HG02981 (cell line): ENCODE measurements around the gene REPS1.
"Not testable (repeated sequence)": the region's sequence is repeated elsewhere in the genome, so short reads cannot be mapped to it uniquely, and the experiment has no call there.

ENCODE experiments used
- ATAC-seq: cut with Tn5 transposase; IDR thresholded peaks from one replicate; pipeline ENCODE4 v1.9.1; 2021; ENCODE audit warnings: mild to moderate bottlenecking, moderate library complexity; ENCODE audit not compliant: unreplicated experiment

Gene REPS1, protein sequence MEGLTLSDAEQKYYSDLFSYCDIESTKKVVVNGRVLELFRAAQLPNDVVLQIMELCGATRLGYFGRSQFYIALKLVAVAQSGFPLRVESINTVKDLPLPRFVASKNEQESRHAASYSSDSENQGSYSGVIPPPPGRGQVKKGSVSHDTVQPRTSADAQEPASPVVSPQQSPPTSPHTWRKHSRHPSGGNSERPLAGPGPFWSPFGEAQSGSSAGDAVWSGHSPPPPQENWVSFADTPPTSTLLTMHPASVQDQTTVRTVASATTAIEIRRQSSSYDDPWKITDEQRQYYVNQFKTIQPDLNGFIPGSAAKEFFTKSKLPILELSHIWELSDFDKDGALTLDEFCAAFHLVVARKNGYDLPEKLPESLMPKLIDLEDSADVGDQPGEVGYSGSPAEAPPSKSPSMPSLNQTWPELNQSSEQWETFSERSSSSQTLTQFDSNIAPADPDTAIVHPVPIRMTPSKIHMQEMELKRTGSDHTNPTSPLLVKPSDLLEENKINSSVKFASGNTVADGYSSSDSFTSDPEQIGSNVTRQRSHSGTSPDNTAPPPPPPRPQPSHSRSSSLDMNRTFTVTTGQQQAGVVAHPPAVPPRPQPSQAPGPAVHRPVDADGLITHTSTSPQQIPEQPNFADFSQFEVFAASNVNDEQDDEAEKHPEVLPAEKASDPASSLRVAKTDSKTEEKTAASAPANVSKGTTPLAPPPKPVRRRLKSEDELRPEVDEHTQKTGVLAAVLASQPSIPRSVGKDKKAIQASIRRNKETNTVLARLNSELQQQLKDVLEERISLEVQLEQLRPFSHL

DNA sequence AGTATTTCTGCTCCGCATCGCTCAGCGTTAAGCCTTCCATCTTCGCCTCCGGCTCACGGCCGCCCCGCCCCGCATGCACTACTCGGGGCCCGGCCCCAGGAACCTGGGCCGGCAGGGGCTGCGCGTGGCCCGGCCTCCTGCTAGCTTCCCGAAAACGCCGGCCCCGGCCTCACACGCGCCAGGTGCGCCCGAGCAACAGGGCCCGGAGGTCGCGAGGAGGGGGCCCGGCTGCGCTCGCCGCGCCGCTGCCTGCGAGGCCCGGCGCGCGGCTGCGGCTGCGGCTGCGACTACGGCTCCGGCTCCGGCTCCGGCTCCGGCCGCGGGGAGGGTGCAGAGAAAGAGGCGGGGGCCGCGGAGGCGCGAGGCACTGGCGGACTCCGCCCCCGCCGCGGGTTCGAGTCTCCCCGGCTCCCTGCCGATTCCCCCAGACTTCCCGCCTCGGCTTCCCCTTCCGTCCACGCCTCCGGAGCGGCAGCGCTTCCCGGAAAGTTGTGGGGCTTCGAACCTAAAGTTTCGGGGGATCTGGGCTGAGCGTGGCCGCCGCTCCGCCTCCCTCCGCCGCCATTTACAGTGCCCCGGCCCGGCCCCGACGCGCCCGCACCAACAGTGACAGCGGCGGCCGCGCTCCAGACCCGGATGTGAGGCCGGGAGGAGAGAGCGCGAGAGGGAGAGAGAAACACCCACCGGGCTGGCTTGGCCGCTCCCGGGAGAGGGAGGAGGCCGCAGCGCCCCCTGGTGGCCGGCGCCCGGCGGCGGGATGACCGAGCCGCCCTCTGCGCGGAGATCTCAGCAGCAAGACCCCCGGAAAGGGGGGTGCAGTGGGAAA is at the start of gene REPS1:
TSS of gene REPS1 (minus strand) at position 611 of the 826 bp plus-strand sequence. CDS start at position 40, 571 bp downstream.
- peak; percentile 90 for ATAC-seq

DNA sequence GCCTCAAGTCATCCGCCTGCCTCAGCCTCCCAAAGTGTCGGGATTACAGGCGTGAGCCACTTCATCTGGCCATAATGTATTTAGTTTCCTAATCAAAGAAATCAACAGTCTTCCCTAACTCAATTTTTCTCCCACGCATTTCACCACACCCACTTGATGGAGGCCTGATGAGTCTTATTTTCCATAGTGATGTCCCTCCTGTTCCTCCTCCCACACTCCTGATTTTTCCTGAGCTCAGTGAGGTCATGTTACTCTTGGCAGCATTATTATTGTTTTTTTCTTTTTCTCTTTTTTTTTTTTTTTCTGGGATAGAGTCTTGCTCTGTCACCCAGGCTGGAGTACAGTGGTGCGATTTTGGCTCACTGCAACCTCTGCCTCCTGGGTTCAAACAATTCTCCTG is 49.4 kb upstream of the REPS1 start:
- ATAC-seq = no peak

DNA sequence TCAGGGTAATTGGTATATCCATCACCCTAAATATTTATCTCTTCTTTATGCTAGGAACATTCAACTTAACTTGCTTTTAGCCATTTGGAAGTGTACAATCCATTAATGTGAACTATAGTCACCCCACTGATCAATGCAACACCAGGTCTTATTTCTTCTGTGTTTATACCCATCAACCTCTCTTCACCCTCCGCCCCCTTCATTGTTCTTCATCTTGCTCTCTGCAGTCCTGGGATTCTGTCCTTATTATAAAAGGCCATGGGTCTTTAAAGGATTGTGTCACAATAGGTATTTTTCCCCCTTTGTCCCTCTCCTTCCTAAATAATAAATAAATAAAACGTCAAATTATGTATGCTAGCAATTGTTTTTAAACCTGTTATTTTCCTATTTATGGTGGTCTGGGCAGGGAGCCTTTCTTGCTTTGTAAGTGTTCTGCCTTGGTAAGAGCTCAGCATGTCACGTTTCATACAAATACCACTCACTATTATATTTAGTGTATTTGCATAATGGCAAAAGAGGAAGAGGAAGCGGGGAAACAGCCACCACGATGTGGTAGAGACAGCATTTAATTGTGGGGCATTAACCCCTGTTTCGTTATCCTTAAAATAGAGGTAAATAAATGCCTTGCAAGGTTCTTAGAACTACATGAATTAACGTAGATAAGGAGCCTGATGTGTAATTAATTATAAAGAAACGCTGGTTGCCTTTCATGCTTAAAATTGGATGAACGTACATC is 42.3 kb upstream of the REPS1 start:
- ATAC-seq = peak; percentile 59

DNA sequence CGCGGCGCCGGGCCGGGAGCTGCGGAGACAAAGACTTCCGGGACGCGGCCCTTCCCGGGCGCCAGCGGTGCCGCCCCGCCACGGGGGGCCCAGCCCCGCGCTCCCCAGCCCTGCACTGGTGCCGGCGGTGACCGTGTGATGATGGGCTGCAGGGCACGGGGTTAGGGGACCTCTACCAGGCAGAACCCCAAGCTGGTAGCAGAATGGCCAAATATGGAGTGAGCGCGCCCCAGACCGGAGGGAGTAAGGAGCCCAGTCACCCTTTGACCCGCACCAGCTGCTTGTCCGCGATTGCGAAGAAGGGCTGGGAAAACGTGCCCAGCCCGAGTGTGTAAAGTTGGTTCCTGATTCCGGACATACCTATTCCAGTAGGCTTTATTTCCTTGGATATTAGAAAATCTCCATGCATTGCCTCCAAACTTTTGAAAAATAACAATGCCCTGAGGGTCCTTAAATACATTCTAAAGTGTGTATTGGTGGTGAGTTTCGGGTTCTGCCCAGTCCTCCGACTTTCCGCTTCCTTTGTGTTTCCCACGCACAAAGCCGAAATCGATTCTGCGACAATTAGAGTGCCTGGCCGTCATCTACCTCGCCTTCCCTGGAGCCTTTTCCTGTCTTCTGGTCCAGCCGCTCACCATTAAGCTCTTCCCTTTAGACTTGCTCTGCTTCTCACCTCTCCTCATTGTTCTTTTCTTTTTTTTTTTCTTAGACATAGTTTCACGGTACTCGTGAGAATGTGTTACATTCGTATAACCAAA is 41.6 kb upstream of the REPS1 start:
- peak; percentile 26 for ATAC-seq

DNA sequence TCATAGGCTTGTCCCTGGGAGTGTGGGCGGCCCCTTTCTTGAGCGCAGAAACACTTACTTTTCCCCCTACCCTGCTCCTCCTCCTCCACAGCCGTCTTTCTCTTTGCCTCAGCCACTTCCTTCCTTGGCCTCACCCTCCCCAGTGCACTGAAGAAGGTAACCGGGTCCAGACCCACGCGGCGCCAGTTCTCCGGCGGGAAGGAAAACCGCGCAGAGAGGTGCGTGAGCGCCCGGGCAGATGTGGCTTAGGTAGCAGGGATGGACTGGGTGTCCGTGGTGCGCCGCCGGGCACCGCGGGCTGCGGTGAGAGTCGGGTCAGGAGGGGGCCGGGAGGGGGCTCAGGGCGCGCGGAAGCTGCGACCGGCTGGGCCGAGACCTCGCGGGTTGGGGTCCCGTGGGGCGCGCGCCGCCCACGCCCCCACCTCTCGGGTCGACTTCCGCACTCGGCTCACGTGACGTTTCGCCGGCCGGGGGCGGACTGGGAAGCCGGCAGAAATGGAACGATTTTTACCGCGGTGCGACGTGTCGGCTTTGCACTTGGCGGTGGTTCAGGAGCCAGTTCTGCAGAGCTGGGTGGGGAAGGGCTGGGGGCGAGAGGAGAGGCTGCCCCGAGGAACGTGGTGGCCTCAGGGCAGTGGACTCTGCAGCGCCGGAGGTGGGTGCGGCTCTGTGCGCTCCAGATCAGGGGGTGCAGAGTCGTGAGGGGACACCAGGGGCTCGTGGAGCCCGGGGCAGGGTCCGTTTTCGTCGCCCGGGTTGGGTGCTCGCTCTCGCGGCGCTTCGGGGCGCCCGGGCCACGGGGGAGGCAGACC is 40.8 kb upstream of the REPS1 start, which contains the start of gene ABRACL:
TSS of gene ABRACL (plus strand) at position 88 of the 812 bp plus-strand sequence. CDS start 5,416 bp downstream, outside the sequence.
- peak; percentile 56 for ATAC-seq

DNA sequence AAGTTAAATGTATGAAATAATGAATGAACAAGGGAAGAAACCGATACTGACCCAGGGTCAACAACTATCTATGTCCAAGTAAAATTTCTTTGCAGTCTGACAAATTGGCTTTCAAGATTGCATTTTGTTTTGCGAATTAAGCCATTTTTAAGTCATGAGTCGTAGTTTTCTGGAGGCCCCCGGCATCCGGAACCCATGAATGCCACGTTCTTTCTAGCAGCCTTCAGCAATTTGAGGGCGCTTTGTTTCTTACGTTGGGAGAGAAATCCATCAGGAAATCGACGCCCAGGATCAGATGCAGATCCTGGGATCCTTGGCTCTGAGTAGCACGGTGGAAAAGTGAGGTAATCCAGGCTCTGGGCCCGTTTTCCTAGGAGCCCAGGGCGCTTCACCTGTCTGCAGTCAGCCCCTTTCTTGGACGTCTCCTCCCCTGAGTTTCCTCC is 40.2 kb upstream of the REPS1 start:
- peak; percentile 1 for ATAC-seq

DNA sequence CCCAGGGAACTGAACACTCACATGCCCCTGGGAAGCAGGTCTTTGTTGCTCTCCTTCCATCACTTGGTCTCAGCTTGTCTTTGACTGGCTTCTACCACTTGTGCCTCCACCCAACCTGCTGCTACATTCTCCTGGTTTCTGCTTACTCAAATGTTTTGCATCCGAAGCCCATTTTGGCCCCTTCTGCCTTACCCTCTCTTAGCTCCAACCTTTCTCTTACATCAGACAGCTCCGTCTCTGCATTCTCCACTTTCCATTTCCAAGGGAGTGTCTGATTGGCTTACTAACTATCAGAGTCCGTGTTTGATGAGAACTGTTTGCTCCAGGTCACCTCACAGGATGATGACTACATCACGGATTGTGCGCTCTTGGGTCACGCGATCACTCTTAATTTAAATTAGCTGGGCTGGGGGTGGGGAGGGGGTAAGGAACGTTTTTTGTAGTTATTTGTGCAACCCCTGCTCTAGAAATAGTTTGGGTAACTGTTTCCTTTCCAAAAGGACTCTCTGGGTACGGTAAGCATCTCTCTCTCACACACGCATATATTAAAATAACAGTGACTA is 39.6 kb upstream of the REPS1 start:
- peak; percentile 29 for ATAC-seq

DNA sequence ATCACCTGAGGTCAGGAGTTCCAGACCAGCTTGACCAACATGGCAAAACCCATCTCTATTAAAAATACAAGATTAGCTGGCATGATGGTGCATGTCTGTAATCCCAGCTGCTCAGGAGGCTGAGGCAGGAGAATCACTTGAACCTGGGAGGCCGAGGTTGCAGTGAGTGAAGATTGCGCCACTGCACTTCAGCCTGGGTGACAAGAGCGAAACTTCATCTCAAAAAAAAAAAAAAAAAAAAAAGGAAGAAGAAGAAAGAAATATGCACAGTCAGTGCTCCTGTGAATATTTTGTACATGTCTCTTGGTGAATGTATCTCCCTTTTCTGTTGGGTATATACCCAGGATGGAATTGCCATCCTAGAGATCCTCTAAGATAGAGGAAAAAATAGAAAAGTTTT is 37.4 kb upstream of the REPS1 start:
- ATAC-seq = not testable (repeated sequence)

DNA sequence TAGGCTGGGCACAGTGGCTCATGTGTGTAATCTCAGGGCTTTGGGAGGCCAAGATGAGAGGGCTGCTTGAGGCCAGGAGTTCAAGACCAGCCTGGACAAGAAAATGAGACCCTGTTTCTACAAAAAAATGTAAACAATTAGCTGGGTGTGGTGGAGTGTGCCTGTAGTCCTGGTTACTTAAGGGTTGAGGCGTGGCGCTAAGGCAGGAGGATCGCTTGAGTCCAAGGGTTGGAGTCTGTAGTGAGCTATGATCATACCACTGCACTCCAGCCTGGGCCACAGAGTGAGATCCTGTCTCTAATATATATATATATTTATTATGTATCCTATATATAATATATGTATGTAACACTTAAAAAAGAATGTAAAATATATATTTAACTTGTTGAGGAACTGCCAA is 32.6 kb upstream of the REPS1 start:
- ATAC-seq = no peak

DNA sequence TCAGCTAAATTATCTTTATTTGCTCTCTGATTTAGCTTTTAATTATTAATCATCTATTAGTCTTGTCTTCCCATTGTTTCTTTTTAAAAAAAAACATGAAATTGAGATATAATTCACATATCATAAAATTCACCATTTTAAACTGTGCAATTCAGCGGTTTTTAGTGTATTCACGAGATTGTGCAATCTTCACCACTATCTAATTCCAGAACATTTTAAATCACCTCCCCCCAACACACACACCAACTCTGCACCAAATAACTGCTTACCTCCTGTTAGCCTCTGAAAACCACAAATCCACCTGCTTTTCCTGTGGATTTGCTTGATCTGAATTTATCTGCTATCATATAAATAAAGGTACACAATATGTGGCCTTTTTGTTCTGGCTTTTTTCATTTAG is 31.7 kb upstream of the REPS1 start:
- no peak for ATAC-seq

DNA sequence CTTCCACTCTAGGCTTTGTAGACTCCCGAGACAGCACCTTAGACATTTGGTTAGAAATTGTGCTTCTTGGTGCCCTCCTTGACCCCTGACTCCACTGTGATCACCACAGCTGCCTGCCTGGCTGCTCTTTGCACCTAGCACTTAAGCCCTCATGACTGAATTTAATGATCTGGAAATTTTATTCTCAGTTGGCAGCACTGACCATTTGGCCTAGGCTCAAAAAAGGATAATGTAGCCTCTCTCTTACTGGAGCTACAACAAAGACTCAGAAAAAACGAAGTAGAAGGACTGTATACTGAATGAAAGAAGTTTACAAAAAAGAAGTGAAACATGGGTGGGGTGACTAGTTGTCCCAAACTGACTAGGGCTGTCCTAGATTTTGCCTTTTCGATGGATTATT is 29.2 kb upstream of the REPS1 start:
- no peak for ATAC-seq

DNA sequence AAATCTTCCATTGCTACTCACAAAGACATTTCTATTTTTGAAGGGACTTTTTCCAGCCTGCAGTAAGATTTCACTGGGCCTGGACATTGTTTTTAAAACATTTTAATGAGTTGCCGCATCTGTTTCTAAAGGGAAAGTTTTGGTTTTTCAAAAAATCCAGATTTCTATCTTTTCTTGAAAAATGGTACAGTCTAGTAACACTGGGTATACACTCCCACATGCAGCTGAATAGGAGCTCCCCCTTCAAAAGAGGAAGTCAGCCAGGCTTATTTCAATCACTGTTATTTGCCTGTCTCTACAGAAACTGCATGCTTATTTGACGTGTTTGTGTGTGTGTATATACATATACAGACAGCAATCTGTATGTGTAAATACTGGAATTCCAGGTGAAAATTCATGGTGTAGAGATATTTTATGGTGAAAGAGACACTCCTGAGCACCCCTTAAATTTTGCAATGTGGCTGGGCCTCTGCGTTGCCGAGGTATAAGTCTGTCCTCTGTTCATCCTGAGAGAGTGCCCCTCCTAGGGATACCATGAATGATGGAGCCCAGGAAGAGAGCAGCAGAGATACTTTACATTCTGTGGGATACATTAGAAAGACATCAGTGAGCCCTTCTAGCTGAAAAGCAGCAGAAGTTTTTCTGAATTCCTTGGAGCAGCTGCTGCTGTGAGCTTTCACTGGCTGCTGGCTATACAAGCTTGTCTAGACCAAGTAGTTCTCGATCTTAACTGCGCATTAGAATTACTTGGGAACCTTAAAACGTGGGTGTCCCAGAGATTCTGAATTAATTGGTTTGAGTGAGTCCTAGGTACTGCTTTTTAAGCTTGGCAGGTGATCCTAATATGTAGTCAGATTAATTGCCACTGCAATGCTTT is 28.5 kb upstream of the REPS1 start:
- peak; percentile 90 for ATAC-seq

DNA sequence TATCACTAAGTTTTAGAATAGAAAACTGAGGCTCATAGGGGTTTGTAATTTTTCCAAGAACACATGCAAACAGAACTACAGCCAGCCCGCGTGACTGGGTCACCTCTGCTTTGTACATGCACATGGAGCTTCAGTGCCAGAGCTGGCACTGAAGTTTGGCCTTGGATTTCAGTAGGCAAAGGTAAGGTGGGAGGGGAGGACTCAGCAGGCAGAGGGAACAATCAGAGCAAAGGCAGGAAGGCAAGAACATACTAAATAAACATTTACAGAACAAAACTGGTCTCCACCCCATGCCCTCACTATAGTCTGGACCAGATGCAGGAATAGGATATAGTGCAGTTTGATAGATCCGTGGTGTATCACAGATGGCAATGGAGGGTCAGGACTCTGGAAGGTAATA is 26.9 kb upstream of the REPS1 start:
- no peak for ATAC-seq

DNA sequence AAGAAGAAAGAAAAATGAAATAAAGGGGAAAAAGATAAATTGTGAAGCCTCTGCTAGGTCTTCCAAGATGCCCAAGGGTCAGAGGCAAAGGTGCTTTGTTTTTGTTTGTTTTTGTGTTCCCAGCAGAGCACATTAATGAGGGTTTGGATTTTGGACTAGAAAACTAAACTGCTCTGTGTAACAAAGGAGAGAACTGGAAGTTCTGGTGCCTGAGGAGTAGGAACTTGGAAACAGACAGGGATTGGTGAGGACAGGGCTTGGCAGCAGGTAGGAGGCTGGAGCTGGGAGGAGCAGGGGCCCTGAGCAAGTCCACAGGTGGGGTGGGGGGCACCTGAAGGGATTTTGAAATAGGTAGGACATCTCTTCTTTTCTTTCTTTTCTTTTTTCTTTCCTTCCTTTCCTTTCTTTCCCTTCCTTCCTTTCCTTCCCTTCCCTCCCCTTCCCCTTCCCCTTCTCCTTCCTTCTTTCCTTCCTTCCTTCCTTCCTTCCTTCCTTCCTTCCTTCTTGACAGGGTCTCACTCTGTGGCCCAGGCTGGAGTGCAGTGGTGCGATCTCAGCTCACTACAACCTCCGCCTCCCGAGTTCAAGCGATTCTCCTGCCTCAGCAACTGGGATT is 25.2 kb upstream of the REPS1 start:
- no peak for ATAC-seq

DNA sequence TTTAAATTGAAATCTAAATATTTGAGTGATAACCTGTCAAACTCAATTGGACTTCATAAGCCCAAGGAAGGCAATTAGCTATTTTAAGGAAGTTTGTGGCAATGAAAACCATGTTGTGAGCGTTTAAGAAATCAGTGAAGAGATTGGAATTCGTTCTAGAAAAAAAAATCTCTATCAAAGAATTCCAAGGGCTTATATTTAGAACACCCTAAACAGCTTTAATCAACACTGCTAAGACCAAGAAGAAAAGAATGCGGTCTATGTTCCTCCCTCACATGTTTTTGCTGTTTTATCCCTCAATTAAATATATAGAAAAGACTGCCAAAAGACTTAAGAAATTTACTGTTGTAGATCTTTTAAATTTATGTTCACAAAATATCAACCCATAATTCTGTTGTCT is 23.9 kb upstream of the REPS1 start:
- ATAC-seq = no peak

DNA sequence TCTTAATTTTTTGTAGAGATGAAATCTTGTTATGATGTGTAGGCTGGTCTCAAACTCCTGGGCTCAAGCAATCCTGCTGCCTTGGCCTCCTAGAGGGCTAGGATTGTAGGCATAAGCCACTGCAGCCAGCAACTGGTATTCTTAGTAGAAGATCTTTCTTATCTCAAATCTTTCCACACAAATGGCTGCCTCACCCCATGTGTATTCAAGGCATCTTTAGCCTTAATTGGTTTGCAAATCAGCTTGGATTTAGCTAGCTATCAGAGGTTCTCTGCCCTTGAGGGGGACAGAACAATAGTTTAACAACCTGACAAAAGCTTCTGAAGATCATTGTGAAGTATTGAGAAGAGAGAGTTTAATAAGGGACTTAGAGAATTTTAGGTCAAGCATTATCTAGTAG is 22.6 kb upstream of the REPS1 start:
- ATAC-seq = no peak

DNA sequence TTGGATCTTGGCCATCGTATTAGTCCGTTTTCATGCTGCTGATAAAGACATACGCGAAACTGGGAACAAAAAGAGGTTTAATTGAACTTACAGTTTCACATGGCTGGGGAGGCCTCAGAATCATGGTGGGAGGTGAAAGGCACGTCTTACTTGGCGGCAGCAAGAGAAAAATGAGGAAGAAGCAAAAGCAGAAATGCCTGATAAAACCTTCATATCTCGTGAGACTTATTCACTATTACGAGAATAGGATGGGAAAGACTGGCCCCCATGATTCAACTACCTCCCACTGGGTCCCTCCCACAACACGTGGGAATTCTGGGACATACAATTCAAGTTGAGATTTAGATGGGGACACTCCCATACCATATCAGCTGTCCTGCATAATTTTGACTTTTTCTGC is 20.1 kb upstream of the REPS1 start:
- no peak for ATAC-seq
